ENCODE results near the gene PHF11.

DNA sequence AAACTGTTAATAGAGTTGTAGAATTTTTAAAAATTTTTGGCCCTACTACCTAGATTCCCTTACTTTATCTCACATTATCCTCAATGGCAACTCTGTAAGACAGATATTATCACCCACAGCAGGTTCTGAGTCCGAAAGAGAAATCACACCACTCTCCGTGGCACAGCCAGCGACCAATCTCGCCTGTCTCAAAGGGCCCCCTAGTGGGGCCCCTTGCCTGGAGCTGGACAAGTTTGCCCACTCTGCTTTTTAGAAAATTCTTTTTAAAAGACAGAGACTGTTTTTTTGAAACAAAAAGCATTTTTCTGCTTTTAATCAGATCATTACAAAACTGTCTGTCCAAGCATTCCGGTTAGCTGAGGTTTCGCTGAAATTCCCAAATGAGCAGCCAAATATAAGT lies 21.7 kb downstream of the PHF11 start:
- TF ChIP-seq POLR2AphosphoS5 (IDR thresholded peaks at IDR 0.05) (no peak), POLR2A (IDR thresholded peaks at IDR 0.05) (no peak)
- TF ChIP-seq, protein P1, sequence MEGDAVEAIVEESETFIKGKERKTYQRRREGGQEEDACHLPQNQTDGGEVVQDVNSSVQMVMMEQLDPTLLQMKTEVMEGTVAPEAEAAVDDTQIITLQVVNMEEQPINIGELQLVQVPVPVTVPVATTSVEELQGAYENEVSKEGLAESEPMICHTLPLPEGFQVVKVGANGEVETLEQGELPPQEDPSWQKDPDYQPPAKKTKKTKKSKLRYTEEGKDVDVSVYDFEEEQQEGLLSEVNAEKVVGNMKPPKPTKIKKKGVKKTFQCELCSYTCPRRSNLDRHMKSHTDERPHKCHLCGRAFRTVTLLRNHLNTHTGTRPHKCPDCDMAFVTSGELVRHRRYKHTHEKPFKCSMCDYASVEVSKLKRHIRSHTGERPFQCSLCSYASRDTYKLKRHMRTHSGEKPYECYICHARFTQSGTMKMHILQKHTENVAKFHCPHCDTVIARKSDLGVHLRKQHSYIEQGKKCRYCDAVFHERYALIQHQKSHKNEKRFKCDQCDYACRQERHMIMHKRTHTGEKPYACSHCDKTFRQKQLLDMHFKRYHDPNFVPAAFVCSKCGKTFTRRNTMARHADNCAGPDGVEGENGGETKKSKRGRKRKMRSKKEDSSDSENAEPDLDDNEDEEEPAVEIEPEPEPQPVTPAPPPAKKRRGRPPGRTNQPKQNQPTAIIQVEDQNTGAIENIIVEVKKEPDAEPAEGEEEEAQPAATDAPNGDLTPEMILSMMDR (IDR thresholded peaks at IDR 0.05), result no peak
